GM12801 (cell line): Measurements from ENCODE around the gene TXNDC2.

Experiments
- TF ChIP-seq, protein P1 (sequence below): IDR thresholded peaks from one replicate; pipeline ENCODE4 v1.5.1; 2011; ENCODE audit warnings: control low read depth; ENCODE audit not compliant: insufficient read length; ENCODE audit errors: extremely low read depth

Gene TXNDC2

DNA sequence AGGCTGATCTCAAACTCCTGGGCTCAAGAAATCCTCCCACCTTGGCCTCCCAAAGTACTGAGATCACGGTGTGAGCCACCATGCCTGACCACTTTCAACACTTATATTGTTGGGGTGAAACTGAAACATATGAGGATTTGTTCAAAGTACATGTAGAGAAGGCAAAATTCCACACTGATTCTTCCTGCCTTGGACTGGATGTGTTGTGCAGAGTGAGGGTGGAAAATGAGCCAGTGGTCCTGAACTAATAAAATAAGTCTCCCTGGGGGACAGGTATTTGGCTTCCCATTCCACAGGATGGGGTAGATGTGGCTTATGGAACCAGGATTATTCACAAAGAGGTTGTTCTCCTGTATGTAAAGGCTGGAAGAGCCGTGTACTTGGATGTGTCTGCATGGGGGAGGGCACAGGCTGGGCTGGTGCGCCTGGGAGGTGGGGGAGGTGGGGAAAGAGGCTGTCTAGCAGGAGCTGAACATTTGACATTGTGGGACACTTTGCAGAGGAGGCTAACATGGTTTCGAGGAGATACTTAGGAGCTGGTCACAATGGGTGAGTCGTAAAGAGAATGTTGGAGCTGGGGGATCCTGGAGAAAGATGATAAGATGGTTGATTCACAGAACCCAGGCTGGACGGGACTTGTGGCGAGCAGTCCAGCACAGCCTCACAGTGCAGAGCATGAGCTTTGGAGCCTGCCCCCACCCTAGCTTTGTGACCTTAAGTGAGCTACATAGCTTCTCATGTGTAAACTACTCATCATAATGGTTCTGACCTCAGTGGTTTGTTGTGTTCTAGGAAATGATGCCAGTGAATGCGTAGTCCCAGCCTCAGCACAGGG is at the start of gene TXNDC2:
TXNDC2 (plus strand) TSS at position 804 of the 835 bp plus-strand sequence. CDS start 708 bp downstream, outside the sequence.
- TF ChIP-seq, protein P1, sequence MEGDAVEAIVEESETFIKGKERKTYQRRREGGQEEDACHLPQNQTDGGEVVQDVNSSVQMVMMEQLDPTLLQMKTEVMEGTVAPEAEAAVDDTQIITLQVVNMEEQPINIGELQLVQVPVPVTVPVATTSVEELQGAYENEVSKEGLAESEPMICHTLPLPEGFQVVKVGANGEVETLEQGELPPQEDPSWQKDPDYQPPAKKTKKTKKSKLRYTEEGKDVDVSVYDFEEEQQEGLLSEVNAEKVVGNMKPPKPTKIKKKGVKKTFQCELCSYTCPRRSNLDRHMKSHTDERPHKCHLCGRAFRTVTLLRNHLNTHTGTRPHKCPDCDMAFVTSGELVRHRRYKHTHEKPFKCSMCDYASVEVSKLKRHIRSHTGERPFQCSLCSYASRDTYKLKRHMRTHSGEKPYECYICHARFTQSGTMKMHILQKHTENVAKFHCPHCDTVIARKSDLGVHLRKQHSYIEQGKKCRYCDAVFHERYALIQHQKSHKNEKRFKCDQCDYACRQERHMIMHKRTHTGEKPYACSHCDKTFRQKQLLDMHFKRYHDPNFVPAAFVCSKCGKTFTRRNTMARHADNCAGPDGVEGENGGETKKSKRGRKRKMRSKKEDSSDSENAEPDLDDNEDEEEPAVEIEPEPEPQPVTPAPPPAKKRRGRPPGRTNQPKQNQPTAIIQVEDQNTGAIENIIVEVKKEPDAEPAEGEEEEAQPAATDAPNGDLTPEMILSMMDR, result no peak

DNA sequence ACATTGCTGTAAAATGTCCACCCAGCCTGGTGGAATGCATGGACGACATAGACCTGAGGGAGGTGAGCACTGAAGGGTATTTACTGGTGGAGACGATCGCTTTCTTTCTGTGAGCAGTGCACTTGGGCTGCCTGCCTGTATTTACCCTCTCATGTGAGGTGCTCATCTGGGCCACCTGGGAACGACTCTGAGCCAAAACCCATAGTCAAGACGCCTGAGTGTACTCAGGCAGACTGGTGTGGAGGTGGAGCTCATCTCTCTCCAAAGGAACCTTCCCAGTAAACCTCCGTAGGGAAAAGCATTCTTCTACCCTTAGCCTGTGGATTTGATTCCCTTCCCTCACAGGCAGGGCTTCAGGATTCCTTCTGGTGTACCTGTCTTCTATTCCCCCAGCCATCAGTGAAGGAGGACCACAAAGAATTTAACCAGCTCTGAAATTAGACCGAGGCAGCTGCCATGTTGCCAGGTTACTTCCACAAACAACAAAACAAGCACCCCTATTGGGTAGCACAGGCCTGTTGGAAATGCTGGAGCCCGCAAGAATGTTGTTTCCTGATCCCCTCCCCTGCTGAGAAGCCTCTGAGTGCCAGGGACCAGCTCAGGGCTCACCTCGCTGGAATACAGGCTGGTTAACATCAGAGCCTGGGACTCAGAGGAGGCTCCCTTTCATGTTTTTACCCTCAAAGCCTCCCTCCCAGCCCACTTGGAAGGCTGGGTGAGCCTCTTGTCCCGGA is 47.5 kb upstream of the TXNDC2 start:
- TF ChIP-seq, protein P1, result no peak

DNA sequence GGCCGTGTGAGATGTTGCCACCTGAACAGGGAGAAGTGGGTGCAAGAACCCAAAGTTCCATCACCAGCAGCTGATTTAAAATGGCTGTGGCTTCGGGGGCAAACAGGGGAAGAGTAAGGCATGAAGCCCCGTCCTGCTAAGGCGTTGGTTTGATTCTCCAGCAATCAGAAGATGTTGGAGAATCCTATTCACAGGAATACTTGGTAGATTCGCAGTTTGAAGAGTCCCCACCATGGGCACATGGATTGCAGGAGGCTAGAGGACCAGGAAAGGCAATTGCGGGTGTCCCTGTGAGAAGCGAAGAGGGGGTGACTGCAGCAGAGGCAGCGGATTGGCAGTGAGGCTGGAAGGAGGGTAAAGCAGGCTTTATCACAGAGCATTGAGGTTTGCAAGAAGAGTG is 46.6 kb upstream of the TXNDC2 start:
- TF ChIP-seq, protein P1, result no peak

DNA sequence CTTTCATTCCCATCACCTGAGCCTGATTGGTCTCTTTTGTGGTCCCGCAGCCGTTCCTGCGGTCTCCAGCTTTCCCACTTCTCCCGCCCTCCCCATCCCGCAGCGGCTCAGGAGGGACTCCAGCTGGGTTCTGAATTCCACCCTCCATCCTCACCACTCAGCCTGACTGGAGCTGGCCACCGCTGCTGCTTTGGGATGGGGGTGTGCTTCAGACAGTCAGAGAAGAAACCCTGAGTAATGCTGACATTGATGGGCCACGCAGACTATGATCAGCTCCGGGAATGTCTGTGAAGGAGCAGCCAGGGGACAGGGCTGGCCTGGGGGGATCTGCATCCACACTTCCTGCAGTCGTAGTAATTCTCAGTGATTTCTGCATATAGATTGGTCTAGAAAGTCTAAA is 45.9 kb upstream of the TXNDC2 start:
- TF ChIP-seq, protein P1, result no peak

DNA sequence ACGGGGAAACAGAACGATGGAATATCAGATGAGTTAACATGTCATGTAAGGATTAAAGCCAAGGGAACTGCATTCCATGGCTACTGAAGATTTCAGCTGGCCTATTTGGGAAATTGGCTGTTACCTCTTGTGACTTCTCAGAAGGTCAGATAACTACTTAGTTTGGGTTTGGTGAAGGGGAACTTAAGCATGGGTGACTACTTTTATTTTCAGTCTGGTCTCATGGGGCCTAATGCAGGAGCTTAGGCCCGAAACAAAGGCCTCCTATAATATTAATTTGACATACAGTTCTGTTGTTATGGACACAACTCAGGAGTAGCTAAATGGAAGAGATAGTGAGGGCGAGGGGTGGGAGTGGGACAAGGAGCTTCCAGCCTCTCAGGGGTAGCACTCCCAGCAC is 44.0 kb upstream of the TXNDC2 start:
- TF ChIP-seq, protein P1, result no peak

DNA sequence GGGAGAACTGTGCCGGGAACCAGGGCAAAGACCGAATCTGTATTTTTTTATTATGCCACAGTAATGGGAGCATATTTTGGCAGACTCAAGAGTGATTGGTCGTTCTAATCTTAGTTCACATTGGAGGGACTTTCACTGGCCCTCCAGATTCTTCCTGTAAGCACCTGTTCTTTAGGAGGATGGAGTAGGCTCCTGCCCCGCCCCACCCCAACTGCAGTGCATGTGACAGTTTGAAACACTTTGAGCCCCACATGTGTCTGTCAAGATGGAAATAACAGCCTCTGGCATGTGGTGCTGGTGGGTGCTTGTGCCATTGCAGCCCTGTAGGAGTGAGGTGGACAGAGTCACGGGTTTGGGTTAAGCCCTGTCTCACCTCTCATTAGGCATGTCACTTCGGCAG is 43.3 kb upstream of the TXNDC2 start:
- TF ChIP-seq, protein P1, result no peak

DNA sequence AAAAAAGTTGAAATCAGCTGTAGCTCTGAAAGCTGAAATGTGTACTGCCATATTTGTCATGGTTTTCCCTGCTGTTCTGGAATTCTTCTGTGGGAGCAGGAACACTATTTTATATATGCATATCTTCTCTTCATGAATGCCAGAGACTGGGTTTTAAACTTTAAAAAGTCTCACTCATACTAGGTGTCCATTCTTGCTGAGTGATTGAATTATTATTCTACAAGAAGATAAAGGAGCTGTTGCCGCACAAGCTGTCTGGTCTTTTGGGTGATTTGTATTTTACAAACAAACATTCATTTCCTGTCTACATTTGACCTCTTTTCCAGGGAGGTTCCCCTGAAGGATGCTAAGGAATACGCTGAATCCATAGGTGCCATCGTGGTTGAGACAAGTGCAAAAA is 40.5 kb upstream of the TXNDC2 start:
- TF ChIP-seq, protein P1, result no peak
